Fibroblast of skin of scalp (primary cell): ENCODE data around the gene TMTC2. TPM values are rescaled to one million over a fixed set of nuclear protein-coding genes. Genes with fewer than 3 reads are reported as not detected.
A peak's percentile ranks its signal among the peaks of the same experiment; 100 is the strongest.

Source experiments
- DNase-seq: peaks from one replicate; pipeline ENCODE4 v3.0.0-alpha.2; 2013
- polyA plus RNA-seq, 2 experiments: library from polyadenylated mRNA; unstranded; fragments of 120-200 nt; gene quantifications; one replicate each; pipeline ENCODE4 v1.2.1, GENCODE V29; 2013; ENCODE audit not compliant: insufficient read length in 2 of 2

TMTC2 gene
- polyA plus RNA-seq (2013, experiment 1 of 2; ENCODE audit: insufficient read length) = 2.1 TPM
- 2.9 TPM for polyA plus RNA-seq (2013, experiment 2 of 2; ENCODE audit: insufficient read length)

GRCh38 chr12:82686168-82687020 is at the start of gene TMTC2:
Gene TMTC2, plus strand, starts transcription at chr12:82686906.
- peak; percentile 89 for DNase-seq

GRCh38 chr12:82638324-82638723 is 48.4 kb upstream of the TMTC2 start:
- DNase-seq = no peak

GRCh38 chr12:82644896-82645295 is 41.8 kb upstream of the TMTC2 start:
- DNase-seq = no peak

DNA sequence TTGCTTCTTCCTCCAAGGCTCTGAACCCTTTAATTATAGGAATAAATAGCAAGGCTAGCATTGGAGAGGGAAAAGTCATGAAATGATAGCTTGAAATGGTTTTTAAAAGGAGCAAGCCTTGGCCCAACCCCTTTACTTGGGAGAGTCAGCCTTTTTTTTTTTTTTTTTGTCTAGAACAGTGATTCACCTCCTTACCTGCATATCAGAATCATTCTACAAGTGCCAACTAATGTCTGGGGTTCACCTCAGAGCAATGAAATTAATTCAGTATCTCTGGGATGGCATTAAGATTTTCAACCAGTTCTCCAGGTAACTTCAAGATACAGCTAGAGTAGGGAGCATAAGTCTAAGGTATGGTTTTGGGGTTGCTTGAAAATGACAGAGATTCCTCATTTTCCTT is 41.3 kb upstream of the TMTC2 start:
- no peak for DNase-seq

DNA sequence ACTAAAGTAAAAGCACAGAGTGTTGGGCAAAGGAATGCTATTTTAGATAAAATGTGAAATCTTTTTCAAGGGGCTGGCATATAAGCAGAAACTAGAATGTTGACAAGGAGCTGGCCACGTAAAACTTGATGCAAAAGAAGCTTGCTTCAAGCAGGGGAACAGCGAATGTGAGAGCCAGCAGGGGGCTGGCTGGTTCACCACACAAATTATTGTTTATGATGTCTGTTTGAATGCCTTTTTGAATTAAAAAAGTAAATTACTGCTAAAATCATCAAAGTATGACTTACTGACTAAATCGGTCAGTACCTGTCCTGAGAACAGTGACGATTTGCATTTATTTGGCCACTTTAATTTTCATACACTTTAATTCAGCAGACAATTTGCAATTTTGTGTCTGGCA is 38.9 kb upstream of the TMTC2 start:
- no peak for DNase-seq

GRCh38 chr12:82648259-82648909 is 38.3 kb upstream of the TMTC2 start:
- DNase-seq = no peak

DNA sequence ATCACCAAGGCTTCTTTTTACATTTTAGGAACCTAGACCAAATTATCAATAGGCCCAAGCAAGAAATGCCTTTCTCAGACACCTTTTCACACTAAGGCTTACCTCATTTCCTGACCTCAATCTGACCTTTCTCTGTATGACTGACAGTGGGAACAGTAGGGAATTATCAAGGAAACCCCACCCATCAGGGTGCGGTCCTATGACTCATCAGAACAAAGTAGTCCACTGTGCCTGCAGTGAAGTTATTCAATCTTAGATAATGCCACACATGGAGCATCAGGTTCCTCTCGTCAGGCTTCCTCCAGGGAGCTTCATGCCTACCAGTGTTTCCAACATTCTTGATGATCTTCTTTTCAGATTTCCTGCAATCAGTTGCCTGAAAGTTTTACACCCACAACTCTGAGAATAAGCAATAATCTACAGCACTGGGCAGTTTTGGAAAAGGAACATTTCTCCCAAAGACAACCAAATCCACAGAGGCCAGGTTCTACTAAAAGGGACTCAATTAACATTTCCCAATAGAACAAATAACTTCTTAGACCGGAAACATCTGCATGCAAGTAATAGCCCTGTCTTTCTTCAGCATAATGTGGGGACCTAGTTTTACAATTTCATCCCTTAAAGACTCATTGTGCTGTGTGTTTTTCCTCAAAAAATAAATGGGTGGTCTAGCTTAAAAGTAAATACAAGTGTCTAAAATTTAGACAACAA is 35.9 kb upstream of the TMTC2 start:
- DNase-seq = no peak

- DNase-seq = no peak
Observed at GRCh38 chr12:82651489-82651888, 35.2 kb upstream of the TMTC2 start.

DNA sequence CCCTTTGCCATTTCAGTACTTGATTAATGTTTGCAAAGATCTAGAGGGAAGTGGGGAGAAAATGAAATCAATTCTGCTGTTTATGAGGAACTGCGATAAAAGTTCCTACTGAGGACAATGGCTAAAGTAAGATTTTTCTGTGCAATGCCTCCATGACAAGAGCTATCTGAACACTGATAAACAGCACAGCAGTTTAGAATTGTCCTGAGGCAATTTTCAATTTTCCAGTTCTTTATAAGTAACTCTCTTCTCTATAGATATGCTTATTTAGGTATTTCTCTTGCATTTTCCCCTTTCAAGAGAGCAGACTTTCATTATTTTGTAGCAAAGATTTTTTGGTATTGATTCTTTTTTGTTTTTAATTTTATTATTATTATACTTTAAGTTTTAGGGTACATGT is 34.6 kb upstream of the TMTC2 start:
- DNase-seq = no peak

- no peak for DNase-seq
Observed at GRCh38 chr12:82655751-82656150, 31.0 kb upstream of the TMTC2 start.

- no peak for DNase-seq
Observed at GRCh38 chr12:82659343-82660207, 27.1 kb upstream of the TMTC2 start.

GRCh38 chr12:82660541-82661325 is 26.0 kb upstream of the TMTC2 start:
- DNase-seq = peak; percentile 6

DNA sequence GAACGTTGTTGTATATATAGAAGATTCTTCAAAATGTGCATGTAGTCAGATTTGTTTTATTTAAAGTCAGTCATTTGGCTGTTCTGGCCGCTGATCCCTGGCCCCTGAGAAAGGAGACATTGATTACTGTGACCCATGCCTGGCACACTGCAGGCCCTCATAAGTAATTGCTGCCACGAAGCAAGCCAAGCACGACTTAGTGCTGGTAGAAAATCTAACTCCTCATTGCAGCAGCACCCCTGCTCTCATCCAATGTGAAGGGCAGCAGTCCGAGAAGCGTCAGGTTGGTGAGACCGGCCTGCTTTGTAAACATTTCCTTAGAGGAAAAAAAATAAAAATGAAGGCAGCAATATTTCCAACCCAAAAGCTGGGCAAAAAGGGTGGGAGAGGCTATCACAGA is 22.8 kb upstream of the TMTC2 start:
- no peak for DNase-seq

DNA sequence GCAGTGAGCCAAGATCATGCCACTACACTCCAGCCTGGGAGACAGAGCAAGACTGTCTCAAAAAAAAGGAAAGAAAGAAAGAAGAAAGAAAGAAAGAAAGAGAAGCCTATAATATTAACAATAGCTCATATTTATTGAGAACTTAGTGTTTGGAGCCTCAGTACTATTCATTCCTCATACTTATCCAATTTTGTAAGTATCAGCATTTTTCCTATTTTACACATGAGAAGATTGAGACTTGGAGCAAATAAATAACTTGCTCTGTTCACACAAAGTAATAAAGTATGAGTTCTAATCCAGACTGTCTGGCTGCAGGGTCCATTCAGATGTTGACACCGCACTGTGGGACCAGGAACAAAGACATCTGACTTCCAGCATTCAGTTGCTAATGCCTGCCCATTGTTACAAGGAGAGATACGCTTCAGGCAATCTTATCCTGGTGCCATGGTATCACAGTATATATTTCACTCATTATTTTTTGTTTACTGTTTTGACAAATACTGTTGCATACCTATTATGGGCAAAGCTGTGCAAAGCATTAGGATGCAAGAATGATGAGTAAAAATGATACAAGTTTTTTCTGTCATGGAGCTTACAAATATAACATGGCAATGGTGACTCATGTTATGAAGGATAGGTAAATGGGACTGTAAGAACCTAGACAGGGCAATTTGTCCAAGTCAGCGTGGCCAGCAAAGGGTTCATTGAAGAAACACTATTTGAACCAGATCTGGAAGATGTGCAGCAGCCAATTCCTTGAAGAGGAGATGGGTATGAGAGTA is 21.4 kb upstream of the TMTC2 start:
- DNase-seq = no peak

- no peak for DNase-seq
Observed at GRCh38 chr12:82666830-82667229, 19.9 kb upstream of the TMTC2 start.

DNA sequence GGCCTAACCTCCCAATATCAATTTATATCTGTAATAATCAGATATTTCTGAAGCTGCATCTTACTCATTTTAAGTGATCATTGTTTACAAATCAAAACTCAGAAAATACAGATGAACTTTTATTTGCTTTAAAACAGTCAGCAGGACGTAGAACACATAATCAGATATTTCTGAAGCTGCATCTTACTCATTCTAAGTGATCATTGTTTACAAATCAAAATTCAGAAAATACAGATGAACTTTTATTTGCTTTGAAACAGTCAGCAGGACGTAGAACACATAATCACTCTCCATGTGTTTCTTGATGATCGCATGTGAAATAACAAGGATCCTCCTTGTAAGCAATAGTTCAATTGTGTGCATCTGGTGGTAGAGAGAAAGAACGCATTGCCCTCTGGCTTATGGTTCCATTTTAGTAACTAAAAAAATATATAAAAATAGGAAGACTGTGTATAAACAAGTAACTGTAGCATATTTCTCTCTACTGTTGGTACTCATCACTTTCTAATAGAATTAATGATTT is 15.0 kb upstream of the TMTC2 start:
- DNase-seq = no peak

DNA sequence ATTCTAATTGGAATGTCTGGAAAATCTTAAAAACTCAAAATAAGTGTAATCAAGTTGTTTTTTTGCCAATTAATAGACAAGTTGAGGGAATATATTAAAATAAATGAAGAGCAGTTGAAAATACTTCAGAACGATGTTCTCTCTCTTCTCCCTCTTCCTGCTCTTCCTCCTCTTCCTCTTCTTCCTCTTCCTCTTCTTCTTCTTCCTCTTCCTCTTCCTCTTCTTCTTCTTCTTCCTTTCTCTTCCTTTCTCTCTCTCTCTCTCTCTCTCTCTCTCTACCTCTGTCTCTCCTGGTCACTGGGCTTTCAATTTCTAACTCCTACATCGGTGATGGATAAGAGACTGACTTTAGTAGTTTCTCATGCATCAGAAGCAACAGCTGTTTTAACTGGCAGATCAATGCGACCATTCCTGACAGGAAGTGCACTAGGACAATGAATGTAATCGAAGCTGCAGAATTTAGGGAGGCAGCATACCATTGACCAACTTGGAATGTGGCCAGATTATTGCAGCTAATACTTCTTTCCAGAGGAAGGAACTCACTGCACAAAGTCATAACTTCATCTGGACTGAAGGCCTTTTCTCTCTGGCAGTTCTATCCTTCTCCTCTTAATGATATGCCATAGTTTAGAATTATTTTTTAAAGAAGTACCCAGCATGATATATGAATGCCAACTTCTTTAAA is 13.8 kb upstream of the TMTC2 start:
- DNase-seq = peak; percentile 23

DNA sequence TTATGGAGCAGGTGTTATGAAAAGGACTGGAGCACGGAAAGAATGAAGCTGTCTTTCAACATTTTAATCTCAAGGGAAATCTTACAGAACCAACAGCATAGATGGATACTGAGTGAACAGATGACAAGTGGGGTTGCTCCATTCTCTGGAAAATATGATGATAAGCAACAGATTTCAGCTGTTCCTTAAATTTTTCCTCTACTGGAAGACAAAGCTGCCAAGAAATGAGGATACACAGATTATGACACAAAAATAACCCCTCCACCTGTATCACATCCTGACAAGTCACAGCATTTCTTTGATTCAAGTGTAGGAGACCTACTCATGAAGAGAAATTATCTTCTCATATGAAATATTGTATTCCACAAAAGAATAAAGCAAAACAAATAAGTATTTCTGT is 13.0 kb upstream of the TMTC2 start:
- DNase-seq = no peak

DNA sequence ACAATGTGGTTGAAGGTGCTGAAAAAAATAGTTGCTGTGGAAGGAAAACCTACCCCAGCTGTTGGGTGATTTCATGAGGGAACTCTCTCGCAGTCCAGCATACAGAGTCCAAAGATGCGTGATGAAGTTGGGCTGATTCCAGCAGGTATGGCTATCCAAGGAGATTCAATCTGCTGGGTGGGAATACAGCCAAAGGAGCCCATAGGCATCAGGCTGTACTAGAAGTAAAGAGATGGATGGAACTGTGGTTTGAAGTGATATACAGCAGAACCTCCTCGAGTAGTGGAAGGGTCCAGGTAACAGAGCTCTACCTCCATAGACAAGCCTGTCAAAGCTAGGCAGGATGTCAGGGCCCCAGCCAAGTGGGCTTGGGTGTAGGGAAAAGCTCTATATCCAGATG is 11.5 kb upstream of the TMTC2 start:
- no peak for DNase-seq

- no peak for DNase-seq
Observed at GRCh38 chr12:82682326-82682725, 4.4 kb upstream of the TMTC2 start.
